K562 (cell line): ENCODE results near the gene CREG1. TPM values are rescaled to one million over a fixed set of nuclear protein-coding genes. Genes with fewer than 3 reads are reported as not detected.
A peak's percentile ranks its signal among the peaks of the same experiment; 100 is the strongest.

ENCODE experiments used
- ATAC-seq: fragments of 200-7000 bp; cut with Tn5 transposase; 3 replicates; pipeline ENCODE4 v1.9.1; 2020; ENCODE audit warnings: moderate library complexity
- BruUV-seq: library from RNA; stranded (reverse); fragments of 400-500 nt; replicated peaks from 2 replicates; lab custom pipeline; 2021; lab: Mats Ljungman, UMichigan
- CTCF ChIA-PET: fragments of 300-600 bp; formaldehyde crosslinking; extraction: SDS; loops from one replicate; lab custom pipeline; 2021; ENCODE audit warnings: low intra/inter-chr PET ratio; lab: Yijun Ruan, JAX
- POLR2A ChIA-PET: fragments of 300-600, 350-650 bp; sonication (Branson Sonifier 250); formaldehyde crosslinking; extraction: SDS; loops from one replicate; lab custom pipeline; 2021; ENCODE audit warnings: antibody characterized with exemption, inconsistent platforms; lab: Yijun Ruan, JAX
- DNase-seq, 4 experiments: peaks; one replicate each; pipeline versions ENCODE4 v3.0.0 to v3.0.0-alpha.2; 2011 to 2018; ENCODE audit warnings: low spot score in 3 of 4, mixed read lengths in 3 of 4; ENCODE audit errors: extremely low read depth in 1 of 4
- FAIRE-seq: peaks from 2 replicates; lab custom pipeline; 2011; peaks lifted over from hg19 to GRCh38; lab: Jason Lieb, UNC
- H2AFZ ChIP-seq: 2 replicates; pipeline ENCODE4 v1.6.0; 2011; ENCODE audit warnings: low read depth, low read length, control low read depth, inconsistent platforms
- H3K27ac ChIP-seq: fragments of 200-600 bp; 3 replicates; pipeline ENCODE4 v1.8.0; 2011; ENCODE audit warnings: low read depth, mild to moderate bottlenecking, control low read depth, inconsistent platforms, low read length, moderate library complexity, mixed read lengths; ENCODE audit errors: extremely low read depth
- H3K27me3 ChIP-seq, 2 experiments: fragments of 300-600 bp in 1 of 2; 2 replicates in 1 of 2; 3 replicates in 1 of 2; pipeline versions ENCODE4 v1.6.0 to v1.8.0; 2011; ENCODE audit warnings: inconsistent platforms in 2 of 2, low read length in 2 of 2, mild to moderate bottlenecking in 1 of 2, mixed read lengths in 1 of 2, moderate library complexity in 1 of 2; ENCODE audit not compliant: control insufficient read depth in 2 of 2, insufficient read depth in 2 of 2
- H3K36me3 ChIP-seq: fragments of 300-600 bp; 3 replicates; pipeline ENCODE4 v1.8.0; 2011; ENCODE audit warnings: mild to moderate bottlenecking, low read length, inconsistent platforms; ENCODE audit not compliant: control insufficient read depth, insufficient read depth
- H3K4me1 ChIP-seq, 2 experiments: fragments of 200-600 bp in 1 of 2; replicated peaks in 1 of 2; 2 replicates in 1 of 2; 3 replicates in 1 of 2; pipeline versions ENCODE4 v1.5.1 to v1.8.0; 2011; ENCODE audit warnings: inconsistent platforms in 2 of 2, low read length in 2 of 2, mild to moderate bottlenecking in 1 of 2, mixed read lengths in 1 of 2, moderate library complexity in 1 of 2; ENCODE audit not compliant: control insufficient read depth in 2 of 2, insufficient read depth in 2 of 2
- H3K4me2 ChIP-seq: 2 replicates; pipeline ENCODE4 v1.6.1; 2011; ENCODE audit warnings: low read length, control low read depth, inconsistent platforms, mixed read lengths; ENCODE audit not compliant: insufficient read depth
- H3K4me3 ChIP-seq: fragments of 200-600 bp; sonication (generic), shearing (Covaris generic); 2 replicates; pipeline ENCODE4 v1.5.1; 2016; ENCODE audit warnings: control low read depth, inconsistent platforms
- H3K79me2 ChIP-seq: fragments of 200-600 bp; 3 replicates; pipeline ENCODE4 v1.8.0; 2011; ENCODE audit warnings: low read length, inconsistent platforms; ENCODE audit not compliant: control insufficient read depth, insufficient read depth
- H3K9ac ChIP-seq, 2 experiments: 2 replicates each; pipeline versions ENCODE4 v1.6.0 to v1.6.1; 2011; ENCODE audit warnings: low read depth in 2 of 2, low read length in 2 of 2, control low read depth in 1 of 2, inconsistent platforms in 1 of 2, mild to moderate bottlenecking in 1 of 2, mixed read lengths in 1 of 2; ENCODE audit not compliant: insufficient read depth in 1 of 2
- H3K9me1 ChIP-seq: one replicate; pipeline ENCODE4 v1.6.0; 2011; ENCODE audit warnings: inconsistent platforms, mild to moderate bottlenecking, low read length, moderate library complexity; ENCODE audit not compliant: control insufficient read depth, insufficient read depth
- H3K9me3 ChIP-seq: replicated peaks from 2 replicates; pipeline ENCODE4 v1.5.1; 2011; ENCODE audit warnings: low read depth, low read length, inconsistent platforms; ENCODE audit not compliant: control insufficient read depth, insufficient read depth
- H4K20me1 ChIP-seq: replicated peaks from 2 replicates; pipeline ENCODE4 v1.6.1; 2011; ENCODE audit warnings: low read length, inconsistent platforms, mixed read lengths; ENCODE audit not compliant: control insufficient read depth, insufficient read depth
- CTBP1 ChIP-seq: fragments of 450-650 bp; IDR thresholded peaks from 2 replicates; pipeline ENCODE4 v1.6.1; 2016; ENCODE audit warnings: borderline replicate concordance
- FOXJ2 ChIP-seq: fragments of 200-800 bp; sonication (Bioruptor generic); IDR thresholded peaks from 2 replicates; pipeline ENCODE4 v1.6.1; 2016; ENCODE audit warnings: missing genetic modification characterization, missing compliant biosample characterization
- GABPA ChIP-seq: fragments of 200-800 bp; sonication (Bioruptor generic); conservative IDR thresholded peaks from 2 replicates; pipeline ENCODE4 v1.6.1; 2016; ENCODE audit warnings: low read depth, missing genetic modification characterization, missing compliant biosample characterization
- JUN ChIP-seq, 2 experiments: sonication (generic) in 1 of 2; formaldehyde crosslinking in 1 of 2; IDR thresholded peaks; 2 replicates each; pipeline versions ENCODE4 v1.6.1 to v1.8.0; 2012 to 2022; ENCODE audit warnings: borderline replicate concordance in 2 of 2, mild to moderate bottlenecking in 2 of 2, improper control_type of control experiment in 1 of 2, low read depth in 1 of 2, low read length in 1 of 2, missing genetic modification reagents in 1 of 2
- MAFF ChIP-seq: IDR thresholded peaks from 2 replicates; pipeline ENCODE4 v1.6.1; 2012; ENCODE audit warnings: low read length, improper control_type of control experiment
- MIER1 ChIP-seq: fragments of 450-650 bp; IDR thresholded peaks from 2 replicates; pipeline ENCODE4 v1.6.1; 2016; ENCODE audit warnings: antibody characterized with exemption, mild to moderate bottlenecking, low read depth
- NCOA4 ChIP-seq: fragments of 450-650 bp; IDR thresholded peaks from 2 replicates; pipeline ENCODE4 v1.6.1; 2018; ENCODE audit warnings: mild to moderate bottlenecking; ENCODE audit not compliant: partially characterized antibody
- NR1H2 ChIP-seq: sonication (generic); formaldehyde crosslinking; IDR thresholded peaks from 2 replicates; pipeline ENCODE4 v1.4.0; 2020; ENCODE audit warnings: mild to moderate bottlenecking, missing genetic modification reagents
- NRF1 ChIP-seq, 2 experiments: fragments of 450-650 bp; IDR thresholded peaks in 1 of 2; conservative IDR thresholded peaks in 1 of 2; 2 replicates each; pipeline ENCODE4 v1.6.1; 2014; ENCODE audit warnings: mild to moderate bottlenecking in 2 of 2
- SMAD4 ChIP-seq: fragments of 250-450 bp; sonication (Bioruptor Pico); conservative IDR thresholded peaks from 2 replicates; pipeline ENCODE4 v1.8.0; 2021; ENCODE audit warnings: inconsistent platforms, mild to moderate bottlenecking, moderate library complexity
- TCF15 ChIP-seq: fragments of 250-450 bp; sonication (Bioruptor Pico); IDR thresholded peaks from 2 replicates; pipeline ENCODE4 v1.8.0; 2022; ENCODE audit warnings: moderate library complexity, mild to moderate bottlenecking, inconsistent platforms
- TCF7 ChIP-seq: sonication (generic); IDR thresholded peaks from 2 replicates; pipeline ENCODE4 v1.6.1; 2016; ENCODE audit warnings: antibody characterized with exemption, borderline replicate concordance
- ZEB2 ChIP-seq: fragments of 450-650 bp; IDR thresholded peaks from 2 replicates; pipeline ENCODE4 v1.6.1; 2016
- ZNF133 ChIP-seq: fragments of 250-450 bp; sonication (Bioruptor Pico); IDR thresholded peaks from 2 replicates; pipeline ENCODE4 v1.4.0; 2020; ENCODE audit warnings: mild to moderate bottlenecking
- ZNF143 ChIP-seq: sonication (generic); formaldehyde crosslinking; IDR thresholded peaks from 2 replicates; pipeline ENCODE4 v1.9.0; 2022; ENCODE audit warnings: mild to moderate bottlenecking, missing genetic modification reagents
- ZNF511 ChIP-seq: sonication (generic); formaldehyde crosslinking; IDR thresholded peaks from 2 replicates; pipeline ENCODE4 v1.8.0; 2022; ENCODE audit warnings: mild to moderate bottlenecking, missing genetic modification reagents
- ZNF79 ChIP-seq: fragments of 250-450 bp; sonication (Bioruptor Pico); IDR thresholded peaks from 2 replicates; pipeline ENCODE4 v1.4.0; 2020; ENCODE audit warnings: low read depth, mild to moderate bottlenecking, moderate library complexity
- ZSCAN32 ChIP-seq: fragments of 450-650 bp; formaldehyde crosslinking; IDR thresholded peaks from 2 replicates; pipeline ENCODE4 v1.4.0; 2020; ENCODE audit warnings: mild to moderate bottlenecking, moderate library complexity
- WGBS: fragments of 100-300 bp; shearing (Covaris generic); methylation state at CpG from one replicate; pipeline ENCODE4 v1.1.6; 2016; ENCODE audit warnings: low coverage, mixed read lengths; ENCODE audit not compliant: insufficient coverage; ENCODE audit errors: missing lambda C conversion rate; 5-methylcytosine and 5-hydroxymethylcytosine counted together
- in situ Hi-C: fragments of 300-500 bp; cut with MboI; formaldehyde crosslinking; loops from 4 replicates; pipeline ENCODE4 v1.15.0; 2018; ENCODE audit warnings: inconsistent platforms, mixed read lengths
- intact Hi-C: fragments of 100-400 bp; cut with micrococcal nuclease; formaldehyde crosslinking; loops from 2 replicates; pipeline ENCODE4 v1.14.2; 2022
- polyA plus RNA-seq, 8 experiments: library from polyadenylated mRNA; depleted of rRNA in 4 of 8; stranded (reverse) in 5 of 8; unstranded in 3 of 8; fragments of >200 nt; fragmentation: Nextera tagmentation in 2 of 8; fragmentation: Illumina TruSeq in 1 of 8; extraction: Ambion mirVana in 2 of 8; extraction: Trizol in 1 of 8; gene quantifications; 2 replicates each; pipeline versions ENCODE4 v1.2.1 to v1.2.3, GENCODE V29; 2011 to 2014; ENCODE audit warnings: inconsistent platforms in 1 of 8, missing spikeins in 1 of 8
- total RNA-seq, 7 experiments: library from RNA; depleted of rRNA in 6 of 7; stranded (reverse); fragments of >200 nt in 6 of 7; fragmentation: Illumina TruSeq in 2 of 7; extraction: Trizol in 2 of 7; gene quantifications; 2 replicates each; pipeline versions ENCODE4 v1.2.1 to v1.2.3, GENCODE V29; 2011 to 2021; ENCODE audit warnings: low replicate concordance in 1 of 7
- TF ChIP-seq, protein P1 (sequence below): IDR thresholded peaks from 2 replicates; pipeline ENCODE4 v1.6.1; 2012; ENCODE audit warnings: low read depth, low read length, improper control_type of control experiment, borderline replicate concordance

Gene CREG1
- total and polyA plus RNA-seq, 9 of the 15 experiments (the other 6 are each of a cell fraction or from before 2014, with no cell fraction given) = 45.7 to 272 (median 161) TPM

DNA sequence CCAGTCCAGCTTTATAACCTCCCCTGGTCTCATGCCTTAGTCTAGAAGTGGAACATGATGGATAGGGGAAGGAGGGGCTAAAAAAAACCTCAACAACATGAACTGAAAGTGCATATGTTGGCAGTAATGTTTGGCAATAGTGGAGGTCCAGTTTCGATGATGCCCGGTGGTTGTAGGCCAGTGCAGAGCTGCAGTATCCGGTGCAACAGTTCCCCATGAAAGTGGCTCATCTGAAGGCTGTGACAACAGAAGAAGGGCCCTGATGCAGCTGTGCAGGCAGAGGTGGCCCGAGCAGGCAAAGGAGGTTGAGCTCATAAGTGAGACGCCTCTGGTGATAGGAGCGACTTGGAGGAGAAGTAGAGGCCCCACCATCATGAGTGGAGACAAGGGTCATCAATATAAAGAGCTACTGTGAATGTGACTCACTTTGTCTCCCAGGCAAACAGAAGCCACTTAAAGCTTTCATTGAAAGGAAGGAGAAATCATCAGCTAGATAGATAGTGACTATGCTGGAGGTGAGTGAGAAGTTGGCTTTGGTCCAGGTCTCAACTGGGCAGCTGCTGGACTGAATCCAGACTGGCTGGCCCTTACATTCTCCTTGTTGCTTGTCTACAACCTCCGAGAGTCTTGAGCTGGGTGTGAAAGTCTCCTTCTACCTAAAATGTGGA lies 10.2 kb upstream of the CREG1 start (continued):
- TF ChIP-seq, protein P1, sequence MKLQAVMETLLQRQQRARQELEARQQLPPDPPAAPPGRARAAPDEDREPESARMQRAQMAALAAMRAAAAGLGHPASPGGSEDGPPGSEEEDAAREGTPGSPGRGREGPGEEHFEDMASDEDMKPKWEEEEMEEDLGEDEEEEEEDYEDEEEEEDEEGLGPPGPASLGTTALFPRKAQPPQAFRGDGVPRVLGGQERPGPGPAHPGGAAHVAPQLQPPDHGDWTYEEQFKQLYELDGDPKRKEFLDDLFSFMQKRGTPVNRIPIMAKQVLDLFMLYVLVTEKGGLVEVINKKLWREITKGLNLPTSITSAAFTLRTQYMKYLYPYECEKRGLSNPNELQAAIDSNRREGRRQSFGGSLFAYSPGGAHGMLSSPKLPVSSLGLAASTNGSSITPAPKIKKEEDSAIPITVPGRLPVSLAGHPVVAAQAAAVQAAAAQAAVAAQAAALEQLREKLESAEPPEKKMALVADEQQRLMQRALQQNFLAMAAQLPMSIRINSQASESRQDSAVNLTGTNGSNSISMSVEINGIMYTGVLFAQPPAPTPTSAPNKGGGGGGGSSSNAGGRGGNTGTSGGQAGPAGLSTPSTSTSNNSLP = 0 out of 2 replicates have a peak, but pooled peaks have one; percentile 25
- TF ChIP-seq ZEB2 (peak; percentile 72), TCF7 (0 out of 2 replicates have a peak, but pooled peaks have one; percentile 17), NCOA4 (no peak), SMAD4 (CRISPR knock-in tag) (peak; percentile 14; the same call in 1 of the 2 replicates), JUN (IDR thresholded peaks at IDR 0.05; ENCODE audit: borderline replicate concordance, low read depth, low read length) (peak; percentile 35; the same call in 1 of the 2 replicates), JUN (CRISPR knock-in tag; IDR thresholded peaks at IDR 0.05; ENCODE audit: borderline replicate concordance) (no peak), MAFF (no peak), FOXJ2 (tag) (no peak)

DNA sequence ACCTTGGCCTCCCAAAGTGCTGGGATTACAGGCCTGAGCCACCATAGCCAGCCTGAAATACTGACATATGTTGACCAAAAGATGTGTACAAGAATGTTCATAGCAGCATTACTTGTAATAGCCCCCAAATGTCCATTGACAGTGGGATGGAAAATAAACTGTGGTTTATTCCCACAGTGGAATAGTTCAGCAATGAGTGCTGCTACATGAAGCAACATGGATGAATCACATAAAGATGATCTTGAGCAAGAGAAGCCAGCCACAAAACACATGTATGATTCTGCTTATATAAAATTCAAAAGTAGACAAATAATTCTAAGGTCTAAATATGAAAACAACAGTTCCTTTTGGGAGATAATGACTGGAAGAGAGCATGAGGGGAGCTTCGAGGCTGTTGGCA lies 9.1 kb upstream of the CREG1 start:
- intact Hi-C loops = no loop called here
- H3K9me3 ChIP-seq = no peaks in the 10 kb centered on the region
- H3K27me3 ChIP-seq = no peaks in the 10 kb centered on the region
- POLR2A ChIA-PET = interaction anchor here (1.9 to 4.6 kb wide), 4 partner anchors 9 to 76 kb away, joined by 6 to 42 read pairs (median 18); partner anchors contain the start of gene CREG1
- H4K20me1 ChIP-seq = no peaks in the 10 kb centered on the region
- no peaks in the 10 kb centered on the region for H3K9me1 ChIP-seq
- in situ Hi-C loops = no loop called here
- H3K27ac ChIP-seq = no peak overlapping the region
- no peak for FAIRE-seq
- H3K36me3 ChIP-seq = no peaks in the 10 kb centered on the region
- no peak for ATAC-seq
- H3K9ac ChIP-seq = no peak overlapping the region
- H3K4me1 ChIP-seq = peaks cover 10 to 25% of the 10 kb centered on the region in 2 experiments
- H3K4me3 ChIP-seq = no peak overlapping the region
- H2AFZ ChIP-seq = no peak overlapping the region
- DNase-seq = no peak
- CTCF ChIA-PET = no interaction called here
- no peak for TF ChIP-seq ZNF79
- TF ChIP-seq CTBP1 = no peak
- TF ChIP-seq NRF1 (conservative IDR thresholded peaks at IDR 0.05 in 1 of 2, IDR thresholded peaks at IDR 0.05 in 1 of 2) = no peak
- no peak for TF ChIP-seq ZNF511
- TF ChIP-seq ZNF143 (CRISPR knock-in tag) = no peak
- no peak for TF ChIP-seq MIER1
- TF ChIP-seq ZNF133 (CRISPR knock-in tag) = no peak
- no peak for TF ChIP-seq GABPA (tag)
- no peak for TF ChIP-seq ZSCAN32 (CRISPR knock-in tag)
- no peak for TF ChIP-seq TCF15
- no peak for TF ChIP-seq NR1H2
- WGBS = 56% methylated on average over 1 of the region's 1 CpG
- H3K79me2 ChIP-seq = no peaks in the 10 kb centered on the region
- H3K4me2 ChIP-seq = no peak overlapping the region
- no TSS peak for BruUV-seq
